Activated T-cell treated with anti-CD3 and anti-CD28 coated beads, Interleukin-2, amount 50 U/mL, for 4 hours (primary cell): ENCODE measurements around the gene CCDC144A. TPM values are rescaled to one million over a fixed set of nuclear protein-coding genes. Genes with fewer than 3 reads are reported as not detected.
"Not testable (repeated sequence)": the region's sequence is repeated elsewhere in the genome, so short reads cannot be mapped to it uniquely, and the experiment has no call there.

ENCODE experiments used
- ATAC-seq, 2 donors: fragments of 200-7000 bp; cut with Tn5 transposase; one replicate each; pipeline ENCODE4 v1.10.0; 2021
- DNase-seq: peaks from one replicate; pipeline ENCODE4 v3.0.0-alpha.2; 2020
- H3K27me3 Mint-ChIP-seq: one replicate; pipeline ENCODE4 v1.8.0; 2021; ENCODE audit warnings: low read depth, mixed read lengths
- H3K36me3 Mint-ChIP-seq: one replicate; pipeline ENCODE4 v1.8.0; 2022; ENCODE audit warnings: mixed read lengths; ENCODE audit not compliant: insufficient read depth
- H3K4me1 Mint-ChIP-seq: one replicate; pipeline ENCODE4 v1.8.0; 2021; ENCODE audit warnings: low read depth, mixed read lengths
- H3K4me3 Mint-ChIP-seq: one replicate; pipeline ENCODE4 v1.8.0; 2021; ENCODE audit warnings: mild to moderate bottlenecking, moderate library complexity, mixed read lengths
- H3K9me3 Mint-ChIP-seq: one replicate; pipeline ENCODE4 v1.8.0; 2021; ENCODE audit warnings: mixed read lengths
- total RNA-seq, 3 donors: library from RNA; stranded (reverse); gene quantifications; one replicate each; pipeline ENCODE4 v1.2.1, GENCODE V29; 2021

Gene CCDC144A
- total RNA-seq, 3 donors from 2014 or later, result 0.98 to 5.2 (median 3.5) TPM

DNA sequence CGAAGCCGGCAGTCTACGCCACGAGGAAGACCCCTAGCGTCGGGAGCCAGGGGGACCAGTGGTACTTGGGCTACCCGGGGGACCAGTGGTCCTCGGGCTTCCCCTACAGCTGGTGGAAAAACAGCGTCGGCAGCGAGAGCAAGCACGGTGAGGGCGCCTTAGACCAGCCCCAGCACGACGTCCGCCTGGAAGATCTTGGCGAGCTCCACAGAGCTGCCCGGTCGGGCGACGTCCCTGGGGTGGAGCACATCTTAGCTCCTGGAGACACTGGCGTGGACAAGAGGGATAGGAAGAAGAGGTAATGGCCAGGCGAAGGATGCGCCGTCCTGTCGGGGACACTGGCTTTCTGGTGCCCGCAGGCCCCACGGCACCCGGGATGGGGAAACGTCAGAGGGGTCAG, 406 bp downstream of the CCDC144A start:
- peak overlapping the region; percentile 76 for H3K4me3 Mint-ChIP-seq
- H3K4me1 Mint-ChIP-seq, H3K36me3 Mint-ChIP-seq, H3K27me3 Mint-ChIP-seq, H3K9me3 Mint-ChIP-seq, ATAC-seq, DNase-seq: not testable (repeated sequence)

DNA sequence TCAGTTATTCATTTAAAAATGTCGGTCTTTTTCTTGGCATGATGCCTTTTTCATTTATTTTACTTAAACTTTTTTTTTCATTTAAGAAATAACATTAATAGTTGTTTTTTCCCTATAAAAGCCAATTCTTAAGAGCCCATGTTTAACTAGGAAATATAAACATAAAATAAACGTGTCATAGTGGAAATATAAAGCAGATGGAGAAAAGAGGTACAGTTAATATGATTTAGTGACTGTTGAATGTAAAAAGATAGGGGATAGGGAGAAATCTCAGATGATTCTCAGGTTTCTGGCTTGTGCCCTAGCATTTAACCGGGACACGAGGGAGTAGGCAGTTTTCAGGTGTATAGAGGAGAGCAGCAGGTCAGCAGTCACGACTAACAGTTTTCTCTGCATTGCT, 7.6 kb downstream of the CCDC144A start:
- not testable (repeated sequence) for H3K4me3 Mint-ChIP-seq, DNase-seq, H3K27me3 Mint-ChIP-seq, H3K36me3 Mint-ChIP-seq, H3K9me3 Mint-ChIP-seq, H3K4me1 Mint-ChIP-seq, ATAC-seq

DNA sequence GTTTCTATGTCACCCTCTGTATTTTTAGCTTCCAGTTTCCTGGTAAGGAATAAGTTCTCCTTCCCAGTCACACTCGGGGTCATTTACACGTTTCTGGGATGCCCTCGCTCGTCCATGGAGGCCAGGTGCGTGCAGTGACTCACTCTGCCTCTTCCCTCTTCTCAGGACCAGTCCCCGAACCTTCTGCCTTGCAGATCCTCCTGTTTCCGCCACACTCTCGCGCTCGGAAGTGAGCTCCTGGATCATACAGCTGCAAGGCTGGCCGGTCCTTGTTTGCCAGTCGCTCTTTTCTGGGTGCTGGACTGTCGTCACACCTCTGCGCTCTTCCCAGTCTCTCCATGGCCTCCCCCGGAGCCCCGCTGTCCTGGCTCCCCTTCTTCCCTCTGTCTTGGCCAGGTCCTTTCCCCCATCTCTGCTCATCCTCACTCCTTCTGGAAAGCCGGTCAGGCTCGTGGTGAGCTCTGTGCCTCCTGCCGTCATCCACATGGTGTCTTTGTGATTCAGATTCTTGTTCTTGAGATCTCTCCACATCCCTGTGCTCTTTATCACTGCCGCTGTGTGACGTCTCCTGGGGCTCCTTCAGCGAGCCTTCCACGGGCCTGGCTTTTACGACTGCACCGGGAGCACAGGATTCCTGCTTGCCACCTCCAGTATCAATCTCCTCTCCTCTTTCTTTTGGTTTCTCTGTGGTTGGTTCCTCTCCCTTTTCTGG, 55.6 kb downstream of the CCDC144A start:
- ATAC-seq, result peak in 1 of 2 donors; percentile 25
- not testable (repeated sequence) for H3K36me3 Mint-ChIP-seq, DNase-seq, H3K9me3 Mint-ChIP-seq, H3K4me1 Mint-ChIP-seq
- H3K4me3 Mint-ChIP-seq, result peak overlapping the region; percentile 14
- H3K27me3 Mint-ChIP-seq, result peaks cover 23% of the 10 kb centered on the region

DNA sequence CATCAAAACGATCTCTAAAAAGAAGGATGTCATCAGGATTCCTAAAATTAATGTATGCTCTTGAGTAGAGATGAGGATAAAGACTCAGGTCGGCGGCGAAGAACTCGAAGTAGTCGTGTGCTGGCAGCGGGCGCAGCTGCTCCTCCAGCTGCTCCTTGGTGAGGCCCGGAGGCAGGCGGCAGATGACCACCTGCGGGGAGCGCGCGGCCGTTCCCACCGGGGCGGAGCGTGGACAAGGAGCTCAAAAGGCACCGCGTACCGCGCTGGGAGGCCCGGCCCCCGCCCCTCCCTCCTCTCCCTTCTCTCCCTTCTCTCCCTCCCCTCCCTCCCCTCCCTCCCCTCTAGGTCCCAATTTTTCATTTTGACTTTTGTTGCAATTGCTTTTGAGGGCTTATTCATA, 56.5 kb downstream of the CCDC144A start:
- ATAC-seq, result peak; percentile 51 to 52
- H3K36me3 Mint-ChIP-seq, H3K4me3 Mint-ChIP-seq, H3K9me3 Mint-ChIP-seq, DNase-seq, H3K4me1 Mint-ChIP-seq: not testable (repeated sequence)
- H3K27me3 Mint-ChIP-seq, result peaks cover 28% of the 10 kb centered on the region

DNA sequence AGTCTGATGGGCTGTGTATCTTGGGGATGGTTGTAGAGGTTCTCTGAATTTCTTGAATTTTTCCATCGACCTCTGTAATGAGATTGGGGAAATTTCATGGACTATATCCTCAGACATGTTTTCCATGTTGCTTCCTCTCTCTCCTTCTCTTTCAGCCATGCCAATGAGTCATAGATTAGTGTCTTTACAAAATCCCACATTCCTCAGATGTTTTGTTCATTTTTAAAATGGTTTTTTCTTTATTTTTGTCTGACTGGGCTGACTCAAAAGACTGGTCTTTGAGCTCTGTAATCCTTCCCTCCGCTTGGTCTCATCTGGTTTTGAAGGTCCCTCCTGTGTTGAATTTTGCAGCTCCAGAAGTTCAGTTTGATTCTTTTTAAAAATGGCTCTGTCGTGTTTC, 60.5 kb downstream of the CCDC144A start:
- not testable (repeated sequence) for H3K36me3 Mint-ChIP-seq, DNase-seq, H3K4me1 Mint-ChIP-seq, ATAC-seq, H3K9me3 Mint-ChIP-seq, H3K4me3 Mint-ChIP-seq
- peaks cover 26% of the 10 kb centered on the region for H3K27me3 Mint-ChIP-seq

DNA sequence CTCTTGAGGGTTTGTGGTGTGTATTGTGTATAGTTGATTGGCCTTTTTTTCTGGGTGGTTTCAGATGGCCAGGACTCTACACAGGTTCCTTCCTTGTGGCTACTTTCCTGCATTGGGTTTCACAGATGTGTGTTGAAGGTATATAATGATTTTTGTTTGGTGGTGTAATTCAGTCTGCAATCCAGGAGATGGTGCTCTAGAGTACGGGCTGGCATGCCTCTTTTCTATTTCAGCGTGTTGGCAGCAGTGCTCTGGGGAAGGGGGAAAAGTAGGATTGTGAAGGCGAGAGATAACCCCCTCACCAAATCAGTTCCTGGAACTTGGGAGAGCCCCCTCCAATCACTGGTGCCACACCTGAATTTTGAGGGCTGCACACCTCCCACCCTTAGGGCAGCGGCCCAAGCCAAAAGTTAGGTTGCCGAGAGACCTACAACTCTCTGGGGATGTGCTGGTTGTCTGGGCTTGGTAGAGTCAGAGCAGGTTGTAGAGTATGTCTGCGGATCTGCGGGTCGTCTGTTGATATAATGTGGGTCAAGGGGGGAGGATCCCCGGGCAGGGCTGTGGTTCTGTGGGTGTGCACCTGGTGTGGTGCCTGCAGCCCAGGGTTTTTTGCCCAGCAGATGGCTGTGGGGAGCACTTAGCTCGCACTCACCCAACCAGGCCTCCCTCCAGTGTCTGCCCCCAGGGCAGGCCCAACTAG, 61.3 kb downstream of the CCDC144A start:
- ATAC-seq, result peak; percentile 48 to 60

DNA sequence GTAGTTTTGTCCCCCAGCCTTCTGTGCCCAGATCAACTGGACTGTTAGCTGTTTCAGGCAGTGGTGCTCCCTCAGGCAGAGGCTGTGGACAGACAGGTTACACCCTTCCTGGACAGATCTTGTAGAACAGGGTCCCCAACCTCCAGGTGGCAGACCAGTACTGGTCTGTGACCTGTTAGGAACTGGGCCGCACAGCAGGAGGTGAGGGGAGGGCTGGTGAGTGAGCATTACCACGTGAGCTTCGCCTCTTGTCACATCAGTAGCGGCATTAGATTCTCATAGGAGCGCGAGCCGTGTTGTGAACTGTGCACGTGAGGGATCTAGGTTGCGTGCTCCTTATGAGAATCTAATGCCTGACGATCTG, 61.9 kb downstream of the CCDC144A start:
- H3K4me3 Mint-ChIP-seq, H3K9me3 Mint-ChIP-seq, H3K4me1 Mint-ChIP-seq, H3K36me3 Mint-ChIP-seq, DNase-seq: not testable (repeated sequence)
- peak in 1 of 2 donors; percentile 30 for ATAC-seq
- H3K27me3 Mint-ChIP-seq, result peaks cover 14% of the 10 kb centered on the region

More for the DNA sequence above, 61.3 kb downstream of the CCDC144A start:
- not testable (repeated sequence) for H3K36me3 Mint-ChIP-seq, DNase-seq, H3K4me1 Mint-ChIP-seq, H3K9me3 Mint-ChIP-seq
- H3K4me3 Mint-ChIP-seq, result peak overlapping the region; percentile 48
- peaks cover 18% of the 10 kb centered on the region for H3K27me3 Mint-ChIP-seq

DNA sequence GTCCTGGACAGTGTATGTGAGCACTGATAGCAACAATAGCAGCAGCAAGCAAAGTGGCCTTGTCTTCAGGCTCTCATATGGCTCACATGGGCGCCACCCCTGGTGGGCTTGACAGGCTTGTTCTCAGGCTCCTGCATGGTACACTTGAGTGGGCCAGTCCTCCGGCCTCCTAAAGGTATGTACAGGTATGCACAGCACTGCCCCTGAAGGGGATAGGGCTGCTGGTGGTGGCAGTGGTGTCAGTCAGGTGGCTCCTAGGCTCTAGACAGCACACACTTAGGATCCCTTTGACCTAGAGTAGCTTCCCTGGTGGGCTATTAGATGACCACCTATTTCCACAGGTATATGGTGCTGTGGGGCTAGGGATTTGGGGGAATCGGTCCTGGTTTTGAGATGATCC, 67.5 kb downstream of the CCDC144A start:
- not testable (repeated sequence) for ATAC-seq, H3K4me1 Mint-ChIP-seq

DNA sequence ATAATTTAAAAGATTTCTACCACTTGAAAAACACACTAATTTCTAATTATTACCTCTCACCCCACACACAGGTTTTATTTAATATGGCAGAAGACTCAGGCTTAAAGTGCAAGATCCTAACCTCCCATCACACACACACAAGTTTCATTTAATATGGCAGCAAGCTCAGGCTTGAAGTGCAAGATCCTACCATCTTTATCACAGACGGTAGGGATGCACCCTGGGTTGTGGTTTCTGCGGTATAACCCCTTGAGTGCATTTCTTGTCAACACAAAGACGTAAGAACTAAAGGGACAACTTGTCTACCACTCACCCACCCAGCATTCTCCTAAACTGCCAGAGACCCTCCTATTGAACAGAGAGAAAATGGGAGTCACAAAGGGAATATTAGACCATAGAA, 68.1 kb downstream of the CCDC144A start:
- H3K27me3 Mint-ChIP-seq, DNase-seq, H3K36me3 Mint-ChIP-seq, H3K4me3 Mint-ChIP-seq, ATAC-seq, H3K9me3 Mint-ChIP-seq, H3K4me1 Mint-ChIP-seq: not testable (repeated sequence)

More for the DNA sequence above, 67.5 kb downstream of the CCDC144A start:
- H3K36me3 Mint-ChIP-seq, H3K27me3 Mint-ChIP-seq, H3K4me3 Mint-ChIP-seq, H3K9me3 Mint-ChIP-seq, DNase-seq: not testable (repeated sequence)

DNA sequence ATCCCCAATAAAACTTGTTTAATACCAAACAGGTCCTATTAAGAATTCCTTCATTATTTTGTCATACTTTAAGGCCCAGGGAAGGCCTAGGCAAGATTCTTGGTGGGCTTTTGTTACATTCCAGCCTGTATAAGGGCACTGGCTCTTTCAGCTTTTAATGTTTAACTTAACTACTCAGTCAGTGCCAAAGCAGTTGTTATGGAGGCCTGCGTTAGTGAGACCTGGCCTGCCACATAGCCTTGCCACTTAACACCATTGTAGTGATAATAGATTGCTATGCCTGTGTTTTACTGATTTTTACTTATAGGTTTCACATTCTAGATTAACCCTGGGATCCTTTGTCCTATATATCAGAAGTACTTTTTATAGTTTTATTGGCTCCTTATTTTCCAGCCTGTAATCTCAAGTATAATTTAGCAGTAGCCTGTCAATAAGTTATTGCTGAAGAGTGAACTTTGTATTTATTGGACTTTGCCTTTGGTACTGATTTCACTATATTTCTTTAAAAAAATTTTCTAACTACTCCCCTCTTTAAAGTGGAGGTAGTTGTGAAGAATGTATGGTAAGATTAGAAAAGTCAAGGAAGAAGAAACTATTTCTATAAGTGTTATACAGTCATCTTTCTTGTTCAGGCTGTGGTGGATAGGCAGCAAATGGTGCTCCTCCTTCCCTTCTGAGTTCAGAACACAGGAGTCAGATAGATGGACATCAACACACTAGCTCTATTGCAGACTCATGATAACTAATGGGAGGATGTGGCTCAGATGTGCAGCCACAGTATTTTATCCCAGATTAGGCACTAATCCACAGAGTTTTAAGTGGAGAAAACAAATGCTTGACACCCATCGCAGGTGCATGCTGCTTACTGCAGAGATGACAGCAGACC, 78.5 kb downstream of the CCDC144A start:
- H3K9me3 Mint-ChIP-seq, H3K27me3 Mint-ChIP-seq, H3K4me1 Mint-ChIP-seq, DNase-seq, ATAC-seq, H3K4me3 Mint-ChIP-seq, H3K36me3 Mint-ChIP-seq: not testable (repeated sequence)

DNA sequence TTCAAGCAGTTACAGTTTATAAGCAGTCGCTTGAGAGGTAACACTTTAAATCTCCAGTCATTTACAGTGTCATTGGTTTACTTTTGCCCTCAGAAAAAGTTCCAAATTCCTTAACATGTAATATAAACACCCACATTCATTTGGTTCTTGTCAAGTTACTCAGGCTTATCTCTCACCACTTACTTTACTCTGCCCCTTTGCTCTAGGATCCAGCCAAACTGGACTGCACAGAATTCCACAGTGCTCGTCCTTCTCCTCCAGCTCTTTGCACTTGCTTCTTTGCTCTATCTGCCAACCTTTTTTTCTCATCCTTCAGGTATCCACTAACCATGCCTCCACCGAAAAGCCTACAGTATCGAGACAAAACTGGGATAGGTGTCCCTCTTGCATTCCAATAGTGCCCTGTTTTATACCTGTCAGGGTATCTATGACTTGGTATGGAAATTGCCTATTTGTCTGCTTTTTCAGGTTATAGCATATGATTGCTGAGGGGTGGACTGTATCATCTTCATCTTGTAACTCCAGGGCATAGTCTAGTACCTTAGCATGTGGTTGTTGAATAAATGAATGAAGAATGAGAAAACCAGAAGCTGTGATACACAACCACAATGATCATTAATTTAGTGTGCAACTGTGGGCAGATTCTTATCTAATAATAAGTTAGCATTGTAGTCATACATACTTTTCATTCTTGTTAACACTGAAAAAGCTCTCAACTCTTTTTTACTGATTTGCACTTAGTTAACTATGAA, 82.5 kb downstream of the CCDC144A start:
- not testable (repeated sequence) for H3K9me3 Mint-ChIP-seq, ATAC-seq, H3K4me3 Mint-ChIP-seq, H3K36me3 Mint-ChIP-seq, H3K27me3 Mint-ChIP-seq, DNase-seq, H3K4me1 Mint-ChIP-seq

DNA sequence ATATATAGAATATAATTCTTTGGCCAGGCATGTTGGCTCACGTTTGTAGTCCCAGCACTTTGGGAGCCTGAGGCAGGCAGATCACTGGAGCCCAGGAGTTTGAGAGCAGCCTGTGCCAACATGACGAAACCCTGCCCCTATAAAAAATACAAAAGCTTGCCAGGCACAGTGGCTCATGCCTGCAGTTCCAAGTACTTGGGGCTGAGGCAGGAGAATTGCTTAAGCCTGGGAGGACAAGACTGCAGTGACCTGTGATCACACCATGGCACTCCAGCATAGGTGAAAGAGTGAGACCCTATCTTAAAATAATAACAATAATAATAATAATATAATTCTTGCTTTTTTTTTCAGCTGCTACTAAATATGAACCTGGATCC, 83.1 kb downstream of the CCDC144A start:
- not testable (repeated sequence) for H3K9me3 Mint-ChIP-seq, ATAC-seq, H3K4me3 Mint-ChIP-seq, H3K36me3 Mint-ChIP-seq, H3K27me3 Mint-ChIP-seq, DNase-seq, H3K4me1 Mint-ChIP-seq

DNA sequence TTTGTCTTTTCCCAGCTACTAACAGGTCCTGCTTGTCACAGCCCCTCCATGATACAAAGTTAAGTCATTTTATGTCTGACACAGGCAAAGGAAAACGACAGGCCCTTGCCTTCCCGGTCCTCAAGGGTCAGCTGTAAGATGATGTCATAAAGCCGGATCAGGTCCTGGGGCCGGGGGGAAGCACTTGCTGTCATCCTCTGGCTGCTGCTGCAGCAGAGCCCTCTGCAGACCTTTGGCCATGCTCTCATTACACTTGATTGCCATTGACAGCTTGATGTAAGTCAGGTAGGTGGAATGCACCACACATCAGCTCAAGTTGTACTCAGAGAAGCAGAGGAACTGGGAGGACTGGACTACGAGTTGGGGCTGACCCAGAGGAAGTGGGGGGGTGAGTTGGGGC, 97.8 kb downstream of the CCDC144A start:
- H3K4me3 Mint-ChIP-seq, H3K27me3 Mint-ChIP-seq, H3K4me1 Mint-ChIP-seq, H3K36me3 Mint-ChIP-seq, DNase-seq, ATAC-seq, H3K9me3 Mint-ChIP-seq: not testable (repeated sequence)

DNA sequence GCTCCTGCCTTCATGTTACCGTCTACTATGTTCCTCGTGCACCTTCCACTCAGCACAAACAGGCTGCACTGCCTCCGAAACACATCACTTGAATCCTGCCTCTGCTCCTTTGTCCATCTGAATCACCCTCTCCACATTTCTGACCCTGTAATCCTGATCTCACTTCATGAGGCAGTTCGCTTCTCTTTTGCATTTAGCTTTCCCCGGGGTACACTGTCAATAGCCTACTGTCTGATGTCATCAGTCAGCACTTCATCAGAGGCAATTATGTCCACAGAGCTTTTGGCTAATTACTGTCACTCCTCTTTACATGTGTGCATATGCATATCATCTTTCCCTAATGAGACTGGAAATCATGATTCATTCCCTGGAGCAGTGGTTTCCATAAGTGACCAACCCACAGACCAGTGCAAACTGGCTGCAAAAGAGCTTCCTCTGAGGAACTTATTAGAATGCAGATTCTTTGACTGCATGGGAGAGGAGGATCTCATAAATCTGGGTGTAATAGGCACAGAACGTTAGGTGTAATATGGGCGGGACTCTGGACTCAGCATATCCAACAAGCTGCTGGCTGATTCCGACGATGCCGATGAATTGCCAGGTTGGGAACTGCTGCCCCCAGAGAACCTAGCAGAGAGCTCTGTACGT, 99.0 kb downstream of the CCDC144A start:
- not testable (repeated sequence) for H3K4me3 Mint-ChIP-seq, H3K4me1 Mint-ChIP-seq, ATAC-seq, DNase-seq, H3K9me3 Mint-ChIP-seq, H3K27me3 Mint-ChIP-seq, H3K36me3 Mint-ChIP-seq
